Measurements from ENCODE around the gene TSPAN18. TPM values are rescaled to one million over a fixed set of nuclear protein-coding genes. Genes with fewer than 3 reads are reported as not detected.

Gene TSPAN18
- total RNA-seq, 1 donor from 2014 or later = 717 TPM

- TF ChIP-seq CTCF (IDR thresholded peaks at IDR 0.05; ENCODE audit: unreplicated experiment) = no peak
- Mint-ChIP-seq H3K9me3 (ENCODE audit: unreplicated experiment) (no peaks in the 10 kb centered on the region), H3K27ac (ENCODE audit: unreplicated experiment) (no peak overlapping the region), H3K27me3 (ENCODE audit: unreplicated experiment) (peaks cover 14% of the 10 kb centered on the region), H3K4me1 (ENCODE audit: unreplicated experiment) (peaks cover 79% of the 10 kb centered on the region), H3K4me3 (ENCODE audit: unreplicated experiment) (peak overlapping the region; percentile 52), H3K36me3 (ENCODE audit: low read depth, unreplicated experiment) (peaks cover 59% of the 10 kb centered on the region)
- DNase-seq (ENCODE audit: low spot score) = no peak
These were observed 81.4 kb downstream of the TSPAN18 start for GRCh38 chr11:44808053-44808753.

- peaks cover 79% of the 10 kb centered on the region for H3K4me1 Mint-ChIP-seq (ENCODE audit: unreplicated experiment)
- no peak for DNase-seq (ENCODE audit: low spot score)
- peaks cover 56% of the 10 kb centered on the region for H3K36me3 Mint-ChIP-seq (ENCODE audit: low read depth, unreplicated experiment)
- no peak overlapping the region for H3K27ac Mint-ChIP-seq (ENCODE audit: unreplicated experiment)
- no peak for TF ChIP-seq CTCF (IDR thresholded peaks at IDR 0.05; ENCODE audit: unreplicated experiment)
- H3K27me3 Mint-ChIP-seq (ENCODE audit: unreplicated experiment) = peaks cover 16% of the 10 kb centered on the region
- H3K9me3 Mint-ChIP-seq (ENCODE audit: unreplicated experiment) = no peaks in the 10 kb centered on the region
- no peak overlapping the region for H3K4me3 Mint-ChIP-seq (ENCODE audit: unreplicated experiment)
These were observed 82.5 kb downstream of the TSPAN18 start for GRCh38 chr11:44809283-44809682.

GRCh38 chr11:44811841-44812448 lies 85.2 kb downstream of the TSPAN18 start:
- Mint-ChIP-seq H3K9me3 (ENCODE audit: unreplicated experiment) (no peaks in the 10 kb centered on the region), H3K27ac (ENCODE audit: unreplicated experiment) (peak overlapping the region; percentile 30), H3K4me1 (ENCODE audit: unreplicated experiment) (peaks cover 86% of the 10 kb centered on the region), H3K4me3 (ENCODE audit: unreplicated experiment) (no peak overlapping the region), H3K27me3 (ENCODE audit: unreplicated experiment) (peaks cover 26% of the 10 kb centered on the region), H3K36me3 (ENCODE audit: low read depth, unreplicated experiment) (peaks cover 62% of the 10 kb centered on the region)
- DNase-seq (ENCODE audit: low spot score) = no peak
- TF ChIP-seq CTCF (IDR thresholded peaks at IDR 0.05; ENCODE audit: unreplicated experiment) = no peak

- no peak for TF ChIP-seq CTCF (IDR thresholded peaks at IDR 0.05; ENCODE audit: unreplicated experiment)
- peaks cover 27% of the 10 kb centered on the region for H3K27me3 Mint-ChIP-seq (ENCODE audit: unreplicated experiment)
These were observed 86.2 kb downstream of the TSPAN18 start for GRCh38 chr11:44812971-44813370.

GRCh38 chr11:44813401-44813800 lies 86.6 kb downstream of the TSPAN18 start:
- no peaks in the 10 kb centered on the region for H3K9me3 Mint-ChIP-seq (ENCODE audit: unreplicated experiment)
- H3K27me3 Mint-ChIP-seq (ENCODE audit: unreplicated experiment) = peaks cover 27% of the 10 kb centered on the region
- peak overlapping the region; percentile 43 for H3K4me3 Mint-ChIP-seq (ENCODE audit: unreplicated experiment)

More at GRCh38 chr11:44812971-44813370, 86.2 kb downstream of the TSPAN18 start:
- no peak for DNase-seq (ENCODE audit: low spot score)
- peak overlapping the region; percentile 80 for H3K27ac Mint-ChIP-seq (ENCODE audit: unreplicated experiment)
- H3K4me3 Mint-ChIP-seq (ENCODE audit: unreplicated experiment) = no peak overlapping the region
- H3K9me3 Mint-ChIP-seq (ENCODE audit: unreplicated experiment) = no peaks in the 10 kb centered on the region
- H3K36me3 Mint-ChIP-seq (ENCODE audit: low read depth, unreplicated experiment) = peaks cover 62% of the 10 kb centered on the region
- H3K4me1 Mint-ChIP-seq (ENCODE audit: unreplicated experiment) = peaks cover 91% of the 10 kb centered on the region

More at GRCh38 chr11:44813401-44813800, 86.6 kb downstream of the TSPAN18 start:
- peaks cover 58% of the 10 kb centered on the region for H3K36me3 Mint-ChIP-seq (ENCODE audit: low read depth, unreplicated experiment)
- no peak for TF ChIP-seq CTCF (IDR thresholded peaks at IDR 0.05; ENCODE audit: unreplicated experiment)
- DNase-seq (ENCODE audit: low spot score) = no peak
- peak overlapping the region; percentile 80 for H3K27ac Mint-ChIP-seq (ENCODE audit: unreplicated experiment)
- peaks cover 91% of the 10 kb centered on the region for H3K4me1 Mint-ChIP-seq (ENCODE audit: unreplicated experiment)
